ENCODE measurements around the gene FBN2.

The FBN2 gene

DNA sequence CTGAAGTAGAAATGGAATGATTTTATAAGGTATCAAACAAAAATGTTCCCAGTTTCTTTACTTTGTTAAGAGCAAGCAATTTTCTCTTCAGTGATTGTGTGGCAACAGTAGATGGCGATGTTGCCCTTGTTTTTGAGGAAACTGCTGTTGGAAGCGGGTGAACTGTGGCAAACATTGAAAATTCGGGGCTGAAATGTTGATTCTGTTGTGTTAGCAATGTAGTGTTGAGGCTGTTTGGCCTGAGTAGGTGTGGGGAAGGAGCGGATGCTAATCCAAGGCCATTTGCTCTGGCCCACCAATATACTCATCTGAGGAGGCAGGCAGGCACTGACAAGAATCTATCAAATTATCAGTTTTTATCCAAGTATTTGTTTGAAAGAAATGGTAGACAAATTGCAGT is 324.7 kb downstream of the FBN2 start:
- no peaks in the 10 kb centered on the region for H3K27me3 ChIP-seq (ENCODE audit: insufficient read depth, poor library complexity, severe bottlenecking)
- ATAC-seq (ENCODE audit: low read depth) (peak; percentile 55; the same call in 2 of the 3 replicates), DNase-seq (ENCODE audit: low spot score) (no peak)
- no peaks in the 10 kb centered on the region for H3K9me3 ChIP-seq (ENCODE audit: severe bottlenecking)
- no peaks in the 10 kb centered on the region for H3K4me1 ChIP-seq (ENCODE audit: insufficient read depth, poor library complexity, severe bottlenecking)
- no peaks in the 10 kb centered on the region for H3K36me3 ChIP-seq (ENCODE audit: low read depth)
- peak; percentile 91 for TF ChIP-seq CTCF (IDR thresholded peaks at IDR 0.05; ENCODE audit: poor library complexity, severe bottlenecking)
- no peak overlapping the region for H3K4me3 ChIP-seq (ENCODE audit: severe bottlenecking)
- no peak overlapping the region for H3K27ac ChIP-seq (ENCODE audit: poor library complexity, severe bottlenecking)

GRCh38 chr5:128212191-128212806 is 325.7 kb downstream of the FBN2 start:
- no peaks in the 10 kb centered on the region for H3K9me3 ChIP-seq (ENCODE audit: severe bottlenecking)
- no peak for ATAC-seq (ENCODE audit: low read depth)
- no peak overlapping the region for H3K4me3 ChIP-seq (ENCODE audit: severe bottlenecking)
- H3K36me3 ChIP-seq (ENCODE audit: low read depth), result no peaks in the 10 kb centered on the region
- no peak for TF ChIP-seq CTCF (IDR thresholded peaks at IDR 0.05; ENCODE audit: poor library complexity, severe bottlenecking)
- no peaks in the 10 kb centered on the region for H3K4me1 ChIP-seq (ENCODE audit: insufficient read depth, poor library complexity, severe bottlenecking)
- no peak overlapping the region for H3K27ac ChIP-seq (ENCODE audit: poor library complexity, severe bottlenecking)
- H3K27me3 ChIP-seq (ENCODE audit: insufficient read depth, poor library complexity, severe bottlenecking), result no peaks in the 10 kb centered on the region
- DNase-seq (ENCODE audit: low spot score), result no peak

DNA sequence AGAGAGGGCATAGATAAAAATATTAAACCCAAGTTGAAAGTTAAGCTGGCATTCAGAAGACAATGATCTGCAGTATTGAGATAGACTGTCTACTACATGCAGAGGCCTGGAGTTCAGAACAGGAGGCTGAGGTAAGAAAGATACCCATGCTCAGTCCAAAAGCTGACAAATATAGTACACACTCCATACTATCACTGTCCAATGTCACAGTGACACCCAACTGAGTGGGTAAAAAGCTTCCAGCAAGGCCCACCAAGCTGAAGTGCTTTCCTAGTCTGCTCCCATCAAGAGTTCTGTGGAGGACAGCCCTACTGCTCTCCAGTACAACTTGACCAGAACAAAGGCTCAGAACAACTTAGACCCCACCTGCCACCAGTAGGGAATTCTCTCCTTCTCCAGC is 329.6 kb downstream of the FBN2 start:
- no peaks in the 10 kb centered on the region for H3K4me1 ChIP-seq (ENCODE audit: insufficient read depth, poor library complexity, severe bottlenecking)
- H3K27ac ChIP-seq (ENCODE audit: poor library complexity, severe bottlenecking), result no peak overlapping the region
- no peaks in the 10 kb centered on the region for H3K36me3 ChIP-seq (ENCODE audit: low read depth)
- no peaks in the 10 kb centered on the region for H3K27me3 ChIP-seq (ENCODE audit: insufficient read depth, poor library complexity, severe bottlenecking)
- DNase-seq (ENCODE audit: low spot score), result no peak
- H3K4me3 ChIP-seq (ENCODE audit: severe bottlenecking), result no peak overlapping the region
- H3K9me3 ChIP-seq (ENCODE audit: severe bottlenecking), result no peaks in the 10 kb centered on the region
- no peak for ATAC-seq (ENCODE audit: low read depth)
- no peak for TF ChIP-seq CTCF (IDR thresholded peaks at IDR 0.05; ENCODE audit: poor library complexity, severe bottlenecking)
